HEK293 (cell line): Measurements from ENCODE around the gene FGR.

Source experiments
- CTCF ChIA-PET: fragments of 350-600 bp; formaldehyde crosslinking; extraction: SDS; loops from one replicate; lab custom pipeline; 2021; ENCODE audit warnings: antibody characterized with exemption; lab: Yijun Ruan, JAX
- POLR2A ChIA-PET: fragments of 300-600 bp; formaldehyde crosslinking; extraction: SDS; loops from one replicate; lab custom pipeline; 2020; ENCODE audit warnings: antibody characterized with exemption, inconsistent platforms; lab: Yijun Ruan, JAX
- H3K27ac ChIP-seq: fragments of 200-500 bp; sonication (Bioruptor generic); 2 replicates; pipeline ENCODE4 v1.5.1; 2014; ENCODE audit warnings: low read depth, low read length, control low read depth, inconsistent platforms; ENCODE audit errors: extremely low read depth
- H3K36me3 ChIP-seq, 2 experiments: fragments of 200-500 bp in 1 of 2; sonication (Bioruptor generic) in 1 of 2; 1 replicate in 1 of 2; 2 replicates in 1 of 2; pipeline ENCODE4 v1.5.1; 2014 to 2017; ENCODE audit warnings: inconsistent platforms in 2 of 2, low read length in 2 of 2; ENCODE audit not compliant: control insufficient read depth in 2 of 2, insufficient read depth in 1 of 2
- H3K4me1 ChIP-seq: fragments of 200-500 bp; sonication (Bioruptor generic); 2 replicates; pipeline ENCODE4 v1.5.1; 2014; ENCODE audit warnings: mild to moderate bottlenecking, low read length, inconsistent platforms; ENCODE audit not compliant: control insufficient read depth, insufficient read depth
- H3K4me3 ChIP-seq: 2 replicates; pipeline ENCODE4 v1.5.1; 2011; ENCODE audit warnings: low read depth, mild to moderate bottlenecking, control low read depth, low read length, moderate library complexity
- H3K9me3 ChIP-seq: fragments of 200-500 bp; sonication (Bioruptor generic); 2 replicates; pipeline ENCODE4 v1.5.1; 2014; ENCODE audit warnings: low read depth, low read length, inconsistent platforms; ENCODE audit not compliant: control insufficient read depth, insufficient read depth
- HOXC10 ChIP-seq: sonication (generic); formaldehyde crosslinking; IDR thresholded peaks from 2 replicates; pipeline ENCODE4 v1.8.1; 2023; ENCODE audit warnings: mild to moderate bottlenecking, missing genetic modification reagents
- KLF7 ChIP-seq: fragments of 450-650 bp; formaldehyde crosslinking; IDR thresholded peaks from 2 replicates; pipeline ENCODE4 v1.5.1; 2016; ENCODE audit warnings: missing biosample characterization, missing genetic modification characterization, borderline replicate concordance
- KLF8 ChIP-seq: fragments of 450-650 bp; formaldehyde crosslinking; IDR thresholded peaks from 2 replicates; pipeline ENCODE4 v1.5.1; 2016; ENCODE audit warnings: missing biosample characterization, missing genetic modification characterization
- RBAK ChIP-seq: fragments of 450-650 bp; formaldehyde crosslinking; IDR thresholded peaks from 2 replicates; pipeline ENCODE4 v1.5.1; 2016; ENCODE audit warnings: missing biosample characterization, missing genetic modification characterization
- REPIN1 ChIP-seq: fragments of 450-650 bp; formaldehyde crosslinking; IDR thresholded peaks from 2 replicates; pipeline ENCODE4 v1.5.1; 2017; ENCODE audit warnings: missing biosample characterization, missing genetic modification characterization, low read depth
- YY1 ChIP-seq: fragments of 450-650 bp; formaldehyde crosslinking; IDR thresholded peaks from 2 replicates; pipeline ENCODE4 v1.5.1; 2018; ENCODE audit warnings: missing biosample characterization, missing genetic modification characterization
- ZBTB48 ChIP-seq: fragments of 450-650 bp; formaldehyde crosslinking; IDR thresholded peaks from 2 replicates; pipeline ENCODE4 v1.5.1; 2016; ENCODE audit warnings: missing biosample characterization, missing genetic modification characterization
- ZFHX2 ChIP-seq: fragments of 450-650 bp; formaldehyde crosslinking; conservative IDR thresholded peaks from 2 replicates; pipeline ENCODE4 v1.5.1; 2016; ENCODE audit warnings: missing biosample characterization, missing genetic modification characterization
- ZNF10 ChIP-seq: fragments of 450-650 bp; formaldehyde crosslinking; IDR thresholded peaks from 2 replicates; pipeline ENCODE4 v1.5.1; 2017; ENCODE audit warnings: missing biosample characterization, missing genetic modification characterization
- ZNF16 ChIP-seq: fragments of 450-650 bp; formaldehyde crosslinking; IDR thresholded peaks from 2 replicates; pipeline ENCODE4 v1.5.1; 2016; ENCODE audit warnings: low read depth, missing biosample characterization, missing genetic modification characterization
- ZNF292 ChIP-seq: fragments of 450-650 bp; formaldehyde crosslinking; IDR thresholded peaks from 2 replicates; pipeline ENCODE4 v1.5.1; 2016; ENCODE audit warnings: low read depth, missing biosample characterization, missing genetic modification characterization, borderline replicate concordance
- ZNF311 ChIP-seq: fragments of 450-650 bp; formaldehyde crosslinking; IDR thresholded peaks from 2 replicates; pipeline ENCODE4 v1.5.1; 2017; ENCODE audit warnings: missing biosample characterization, missing genetic modification characterization, borderline replicate concordance
- ZNF350 ChIP-seq: fragments of 450-650 bp; formaldehyde crosslinking; IDR thresholded peaks from 2 replicates; pipeline ENCODE4 v1.5.0; 2017; ENCODE audit warnings: missing biosample characterization, mild to moderate bottlenecking, missing genetic modification characterization
- ZNF501 ChIP-seq: fragments of 450-650 bp; formaldehyde crosslinking; IDR thresholded peaks from 2 replicates; pipeline ENCODE4 v1.5.1; 2016; ENCODE audit warnings: missing biosample characterization, missing genetic modification characterization
- ZNF571 ChIP-seq: fragments of 450-650 bp; formaldehyde crosslinking; IDR thresholded peaks from 2 replicates; pipeline ENCODE4 v1.5.0; 2017; ENCODE audit warnings: missing biosample characterization, missing genetic modification characterization
- ZNF670 ChIP-seq: fragments of 450-650 bp; formaldehyde crosslinking; IDR thresholded peaks from 2 replicates; pipeline ENCODE4 v1.5.1; 2016; ENCODE audit warnings: missing biosample characterization, missing genetic modification characterization, low read depth
- TF ChIP-seq, protein P1 (sequence below): fragments of 450-650 bp; formaldehyde crosslinking; IDR thresholded peaks from 2 replicates; pipeline ENCODE4 v1.5.1; 2016; ENCODE audit warnings: missing biosample characterization, missing genetic modification characterization
- TF ChIP-seq, protein P2 (sequence below): IDR thresholded peaks from 2 replicates; pipeline ENCODE4 v1.6.1; 2011; ENCODE audit warnings: mild to moderate bottlenecking, low read depth, low read length, borderline replicate concordance
- TF ChIP-seq, protein P3 (sequence below): fragments of 450-650 bp; formaldehyde crosslinking; IDR thresholded peaks from 2 replicates; pipeline ENCODE4 v1.5.1; 2016; ENCODE audit warnings: missing biosample characterization, missing genetic modification characterization
- TF ChIP-seq, protein P4 (sequence below): fragments of 450-650 bp; formaldehyde crosslinking; IDR thresholded peaks from 2 replicates; pipeline ENCODE4 v1.5.1; 2016; ENCODE audit warnings: missing biosample characterization, missing genetic modification characterization
- TF ChIP-seq, protein P5 (sequence below): fragments of 450-650 bp; formaldehyde crosslinking; IDR thresholded peaks from 2 replicates; pipeline ENCODE4 v1.5.1; 2016; ENCODE audit warnings: missing biosample characterization, missing genetic modification characterization
- TF ChIP-seq, protein P6 (sequence below): fragments of 450-650 bp; formaldehyde crosslinking; IDR thresholded peaks from 2 replicates; pipeline ENCODE4 v1.5.1; 2016; ENCODE audit warnings: missing biosample characterization, missing genetic modification characterization

FGR gene

DNA sequence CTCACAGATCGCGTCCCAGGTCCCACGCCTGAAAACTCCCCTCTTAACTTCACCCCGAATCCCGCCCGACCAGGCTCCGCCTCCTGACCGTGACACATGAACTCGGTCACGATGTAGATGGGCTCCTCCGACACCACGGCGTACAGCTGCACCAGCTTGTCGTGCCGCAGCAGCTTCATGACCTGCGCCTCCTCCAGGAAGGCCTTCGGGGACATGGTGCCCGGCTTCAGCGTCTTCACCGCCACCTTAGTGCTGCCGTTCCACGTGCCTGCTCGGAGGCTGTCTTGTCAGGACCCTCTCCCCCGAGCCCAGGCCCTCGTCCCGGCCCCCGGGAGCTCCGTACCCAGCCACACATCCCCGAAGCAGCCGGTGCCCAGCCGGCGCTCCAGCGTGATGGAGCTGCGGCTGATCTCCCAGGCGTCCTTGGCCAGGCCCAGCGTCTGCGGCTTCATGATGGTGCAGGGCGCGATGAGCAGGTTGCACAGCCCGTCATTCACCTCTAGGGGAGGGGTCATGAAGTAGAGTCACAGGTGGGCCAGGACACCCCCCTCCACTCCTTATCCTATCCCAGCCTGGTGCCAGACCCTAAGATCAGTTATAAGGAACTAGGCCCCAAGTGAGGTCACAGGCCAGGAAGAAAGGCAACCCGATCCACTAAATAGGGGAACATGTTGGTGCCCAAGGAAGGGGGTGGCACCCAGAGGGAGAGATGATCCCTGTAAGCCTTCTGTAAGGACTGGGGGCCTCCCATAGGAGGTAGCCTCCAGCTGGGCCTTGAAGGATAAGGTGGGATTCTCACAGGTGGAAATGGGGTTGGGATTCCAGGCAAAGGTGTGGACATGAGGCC lies 19.4 kb downstream of the FGR start:
- Histone ChIP-seq H3K27ac (no peak overlapping the region), H3K4me1 (no peaks in the 10 kb centered on the region), H3K36me3 (no peaks in the 10 kb centered on the region), H3K4me3 (no peak overlapping the region), H3K9me3 (no peaks in the 10 kb centered on the region)
- CTCF ChIA-PET: interaction anchor here (1.1 to 15.0 kb wide), 4 partner anchors 9 to 51 kb away, joined by 3 to 317 read pairs (median 4); partner anchors contain the start of genes AHDC1 and IFI6
- TF ChIP-seq KLF7 (tag by site-specific recombination) (no peak), ZNF571 (tag by site-specific recombination) (no peak), ZNF10 (tag by site-specific recombination) (no peak), REPIN1 (no peak), ZNF670 (tag by site-specific recombination) (no peak), ZFHX2 (no peak)
- TF ChIP-seq, protein P1, sequence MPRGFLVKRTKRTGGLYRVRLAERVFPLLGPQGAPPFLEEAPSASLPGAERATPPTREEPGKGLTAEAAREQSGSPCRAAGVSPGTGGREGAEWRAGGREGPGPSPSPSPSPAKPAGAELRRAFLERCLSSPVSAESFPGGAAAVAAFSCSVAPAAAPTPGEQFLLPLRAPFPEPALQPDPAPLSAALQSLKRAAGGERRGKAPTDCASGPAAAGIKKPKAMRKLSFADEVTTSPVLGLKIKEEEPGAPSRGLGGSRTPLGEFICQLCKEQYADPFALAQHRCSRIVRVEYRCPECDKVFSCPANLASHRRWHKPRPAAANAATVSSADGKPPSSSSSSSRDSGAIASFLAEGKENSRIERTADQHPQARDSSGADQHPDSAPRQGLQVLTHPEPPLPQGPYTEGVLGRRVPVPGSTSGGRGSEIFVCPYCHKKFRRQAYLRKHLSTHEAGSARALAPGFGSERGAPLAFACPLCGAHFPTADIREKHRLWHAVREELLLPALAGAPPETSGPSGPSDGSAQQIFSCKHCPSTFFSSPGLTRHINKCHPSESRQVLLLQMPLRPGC (tag by site-specific recombination): no peak
- TF ChIP-seq, protein P2, sequence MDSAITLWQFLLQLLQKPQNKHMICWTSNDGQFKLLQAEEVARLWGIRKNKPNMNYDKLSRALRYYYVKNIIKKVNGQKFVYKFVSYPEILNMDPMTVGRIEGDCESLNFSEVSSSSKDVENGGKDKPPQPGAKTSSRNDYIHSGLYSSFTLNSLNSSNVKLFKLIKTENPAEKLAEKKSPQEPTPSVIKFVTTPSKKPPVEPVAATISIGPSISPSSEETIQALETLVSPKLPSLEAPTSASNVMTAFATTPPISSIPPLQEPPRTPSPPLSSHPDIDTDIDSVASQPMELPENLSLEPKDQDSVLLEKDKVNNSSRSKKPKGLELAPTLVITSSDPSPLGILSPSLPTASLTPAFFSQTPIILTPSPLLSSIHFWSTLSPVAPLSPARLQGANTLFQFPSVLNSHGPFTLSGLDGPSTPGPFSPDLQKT: no peak
- TF ChIP-seq, protein P3, sequence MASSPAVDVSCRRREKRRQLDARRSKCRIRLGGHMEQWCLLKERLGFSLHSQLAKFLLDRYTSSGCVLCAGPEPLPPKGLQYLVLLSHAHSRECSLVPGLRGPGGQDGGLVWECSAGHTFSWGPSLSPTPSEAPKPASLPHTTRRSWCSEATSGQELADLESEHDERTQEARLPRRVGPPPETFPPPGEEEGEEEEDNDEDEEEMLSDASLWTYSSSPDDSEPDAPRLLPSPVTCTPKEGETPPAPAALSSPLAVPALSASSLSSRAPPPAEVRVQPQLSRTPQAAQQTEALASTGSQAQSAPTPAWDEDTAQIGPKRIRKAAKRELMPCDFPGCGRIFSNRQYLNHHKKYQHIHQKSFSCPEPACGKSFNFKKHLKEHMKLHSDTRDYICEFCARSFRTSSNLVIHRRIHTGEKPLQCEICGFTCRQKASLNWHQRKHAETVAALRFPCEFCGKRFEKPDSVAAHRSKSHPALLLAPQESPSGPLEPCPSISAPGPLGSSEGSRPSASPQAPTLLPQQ (tag by site-specific recombination): no peak
- POLR2A ChIA-PET: no interaction called here

DNA sequence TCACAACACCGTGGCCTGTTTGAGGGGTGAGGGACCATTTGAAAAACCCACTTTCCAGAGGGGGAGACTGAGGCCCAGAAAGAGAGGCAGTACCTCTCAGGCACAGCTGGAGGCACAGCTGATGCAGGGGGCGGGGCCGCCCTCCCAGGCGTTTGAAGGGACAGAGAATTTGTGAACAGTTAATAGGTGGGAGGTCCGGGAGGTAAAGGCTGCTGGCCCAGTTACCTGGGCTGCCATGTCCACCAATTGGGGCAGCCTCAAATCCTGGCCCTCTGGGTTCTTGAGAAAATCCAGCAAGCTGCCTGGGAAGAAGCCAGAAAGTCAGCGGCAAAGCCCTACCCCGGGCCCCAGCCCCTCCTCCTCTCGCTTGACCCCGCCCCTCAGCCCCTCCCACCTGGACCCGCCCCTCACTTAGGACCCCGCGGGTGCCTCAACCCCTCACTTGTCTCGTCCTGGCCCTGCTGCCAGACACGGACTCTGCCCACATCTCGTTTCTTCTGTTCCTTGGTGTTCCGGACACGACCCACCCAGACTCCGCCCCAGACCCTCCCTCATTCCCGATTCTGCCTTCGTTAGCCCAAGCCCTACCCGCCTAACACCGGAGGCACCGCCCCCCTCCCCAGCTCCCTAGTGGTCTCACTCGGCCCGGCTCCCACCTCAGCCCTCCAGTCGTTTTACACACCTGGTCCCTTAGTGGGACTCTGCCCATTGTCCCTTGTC lies 20.2 kb downstream of the FGR start:
- no peak overlapping the region for H3K4me3 ChIP-seq
- no peaks in the 10 kb centered on the region for H3K4me1 ChIP-seq
- no peaks in the 10 kb centered on the region for H3K9me3 ChIP-seq
- no peak overlapping the region for H3K27ac ChIP-seq
- POLR2A ChIA-PET: no interaction called here
- CTCF ChIA-PET: interaction anchor here (1.3 to 15.0 kb wide), 3 partner anchors 10 to 52 kb away, joined by 3 to 317 read pairs (median 4); partner anchors contain the start of genes AHDC1 and IFI6
- H3K36me3 ChIP-seq: no peaks in the 10 kb centered on the region
- TF ChIP-seq ZNF292 (tag by site-specific recombination) (no peak), YY1 (no peak), ZNF501 (tag by site-specific recombination) (no peak), ZNF350 (no peak), ZNF16 (tag by site-specific recombination) (no peak), HOXC10 (CRISPR knock-in tag) (no peak), ZBTB48 (tag by site-specific recombination) (peak; percentile 60; the same call in 1 of the 2 replicates), RBAK (no peak), ZNF311 (no peak), KLF8 (tag by site-specific recombination) (peak; percentile 53; the same call in 1 of the 2 replicates)
- TF ChIP-seq, protein P4, sequence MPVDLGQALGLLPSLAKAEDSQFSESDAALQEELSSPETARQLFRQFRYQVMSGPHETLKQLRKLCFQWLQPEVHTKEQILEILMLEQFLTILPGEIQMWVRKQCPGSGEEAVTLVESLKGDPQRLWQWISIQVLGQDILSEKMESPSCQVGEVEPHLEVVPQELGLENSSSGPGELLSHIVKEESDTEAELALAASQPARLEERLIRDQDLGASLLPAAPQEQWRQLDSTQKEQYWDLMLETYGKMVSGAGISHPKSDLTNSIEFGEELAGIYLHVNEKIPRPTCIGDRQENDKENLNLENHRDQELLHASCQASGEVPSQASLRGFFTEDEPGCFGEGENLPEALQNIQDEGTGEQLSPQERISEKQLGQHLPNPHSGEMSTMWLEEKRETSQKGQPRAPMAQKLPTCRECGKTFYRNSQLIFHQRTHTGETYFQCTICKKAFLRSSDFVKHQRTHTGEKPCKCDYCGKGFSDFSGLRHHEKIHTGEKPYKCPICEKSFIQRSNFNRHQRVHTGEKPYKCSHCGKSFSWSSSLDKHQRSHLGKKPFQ (tag by site-specific recombination): no peak
- TF ChIP-seq, protein P5, sequence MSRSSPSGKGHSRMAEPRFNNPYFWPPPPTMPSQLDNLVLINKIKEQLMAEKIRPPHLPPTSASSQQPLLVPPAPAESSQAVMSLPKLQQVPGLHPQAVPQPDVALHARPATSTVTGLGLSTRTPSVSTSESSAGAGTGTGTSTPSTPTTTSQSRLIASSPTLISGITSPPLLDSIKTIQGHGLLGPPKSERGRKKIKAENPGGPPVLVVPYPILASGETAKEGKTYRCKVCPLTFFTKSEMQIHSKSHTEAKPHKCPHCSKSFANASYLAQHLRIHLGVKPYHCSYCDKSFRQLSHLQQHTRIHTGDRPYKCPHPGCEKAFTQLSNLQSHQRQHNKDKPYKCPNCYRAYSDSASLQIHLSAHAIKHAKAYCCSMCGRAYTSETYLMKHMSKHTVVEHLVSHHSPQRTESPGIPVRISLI (tag by site-specific recombination): no peak
- TF ChIP-seq, protein P6, sequence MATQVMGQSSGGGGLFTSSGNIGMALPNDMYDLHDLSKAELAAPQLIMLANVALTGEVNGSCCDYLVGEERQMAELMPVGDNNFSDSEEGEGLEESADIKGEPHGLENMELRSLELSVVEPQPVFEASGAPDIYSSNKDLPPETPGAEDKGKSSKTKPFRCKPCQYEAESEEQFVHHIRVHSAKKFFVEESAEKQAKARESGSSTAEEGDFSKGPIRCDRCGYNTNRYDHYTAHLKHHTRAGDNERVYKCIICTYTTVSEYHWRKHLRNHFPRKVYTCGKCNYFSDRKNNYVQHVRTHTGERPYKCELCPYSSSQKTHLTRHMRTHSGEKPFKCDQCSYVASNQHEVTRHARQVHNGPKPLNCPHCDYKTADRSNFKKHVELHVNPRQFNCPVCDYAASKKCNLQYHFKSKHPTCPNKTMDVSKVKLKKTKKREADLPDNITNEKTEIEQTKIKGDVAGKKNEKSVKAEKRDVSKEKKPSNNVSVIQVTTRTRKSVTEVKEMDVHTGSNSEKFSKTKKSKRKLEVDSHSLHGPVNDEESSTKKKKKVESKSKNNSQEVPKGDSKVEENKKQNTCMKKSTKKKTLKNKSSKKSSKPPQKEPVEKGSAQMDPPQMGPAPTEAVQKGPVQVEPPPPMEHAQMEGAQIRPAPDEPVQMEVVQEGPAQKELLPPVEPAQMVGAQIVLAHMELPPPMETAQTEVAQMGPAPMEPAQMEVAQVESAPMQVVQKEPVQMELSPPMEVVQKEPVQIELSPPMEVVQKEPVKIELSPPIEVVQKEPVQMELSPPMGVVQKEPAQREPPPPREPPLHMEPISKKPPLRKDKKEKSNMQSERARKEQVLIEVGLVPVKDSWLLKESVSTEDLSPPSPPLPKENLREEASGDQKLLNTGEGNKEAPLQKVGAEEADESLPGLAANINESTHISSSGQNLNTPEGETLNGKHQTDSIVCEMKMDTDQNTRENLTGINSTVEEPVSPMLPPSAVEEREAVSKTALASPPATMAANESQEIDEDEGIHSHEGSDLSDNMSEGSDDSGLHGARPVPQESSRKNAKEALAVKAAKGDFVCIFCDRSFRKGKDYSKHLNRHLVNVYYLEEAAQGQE (tag by site-specific recombination): no peak
